Activated CD4-positive, alpha-beta T cell treated with anti-CD3 and anti-CD28 coated beads, Interleukin-2, amount 50 U/mL, for 4 hours (primary cell): ENCODE measurements around the gene ADNP.

Experiments used
- DNase-seq, 2 experiments: peaks; one replicate each; pipeline ENCODE4 v3.0.0-alpha.2; 2020

The ADNP gene

GRCh38 chr20:50845566-50846215, 85.5 kb downstream of the ADNP start:
- no peak for DNase-seq

GRCh38 chr20:50844430-50845100, 86.7 kb downstream of the ADNP start:
- peak in 1 of 2 experiments; percentile 9 for DNase-seq

GRCh38 chr20:50843331-50844276, 87.6 kb downstream of the ADNP start:
- DNase-seq = no peak

- no peak for DNase-seq
Observed at GRCh38 chr20:50842821-50843220, 88.4 kb downstream of the ADNP start.
